Measurements from ENCODE around the gene KIF22.

Gene KIF22

GRCh38 chr16:29837841-29838240 lies 47.3 kb downstream of the KIF22 start:
- no peak overlapping the region for H3K4me3 ChIP-seq (ENCODE audit: low read depth, low read length)
- H3K36me3 ChIP-seq: no peaks in the 10 kb centered on the region
- DNase-seq: no peak
- no peak for TF ChIP-seq CTCF (IDR thresholded peaks at IDR 0.05; ENCODE audit: low read depth, low read length)
- no peaks in the 10 kb centered on the region for H3K4me1 ChIP-seq
- no peaks in the 10 kb centered on the region for H3K27me3 ChIP-seq
- H3K9me3 ChIP-seq: no peaks in the 10 kb centered on the region

GRCh38 chr16:29839822-29840221 lies 49.3 kb downstream of the KIF22 start:
- no peaks in the 10 kb centered on the region for H3K36me3 ChIP-seq
- TF ChIP-seq CTCF (IDR thresholded peaks at IDR 0.05; ENCODE audit: low read depth, low read length): no peak

GRCh38 chr16:29840240-29840639 lies 49.7 kb downstream of the KIF22 start:
- Histone ChIP-seq H3K27me3 (no peaks in the 10 kb centered on the region), H3K9me3 (no peaks in the 10 kb centered on the region), H3K4me3 (ENCODE audit: low read depth, low read length) (no peak overlapping the region), H3K4me1 (no peaks in the 10 kb centered on the region), H3K36me3 (no peaks in the 10 kb centered on the region)
- no peak for TF ChIP-seq CTCF (IDR thresholded peaks at IDR 0.05; ENCODE audit: low read depth, low read length)
- no peak for DNase-seq

More at GRCh38 chr16:29839822-29840221, 49.3 kb downstream of the KIF22 start:
- Histone ChIP-seq H3K27me3 (no peaks in the 10 kb centered on the region), H3K4me3 (ENCODE audit: low read depth, low read length) (no peak overlapping the region), H3K9me3 (no peaks in the 10 kb centered on the region), H3K4me1 (no peaks in the 10 kb centered on the region)
- no peak for DNase-seq

GRCh38 chr16:29841631-29842030 lies 51.1 kb downstream of the KIF22 start:
- TF ChIP-seq CTCF (IDR thresholded peaks at IDR 0.05; ENCODE audit: low read depth, low read length): no peak
- H3K36me3 ChIP-seq: no peaks in the 10 kb centered on the region
- DNase-seq: no peak

GRCh38 chr16:29842732-29843346 lies 52.3 kb downstream of the KIF22 start:
- no peaks in the 10 kb centered on the region for H3K36me3 ChIP-seq
- H3K27me3 ChIP-seq: no peaks in the 10 kb centered on the region
- H3K9me3 ChIP-seq: no peaks in the 10 kb centered on the region
- peak; percentile 34 for TF ChIP-seq CTCF (IDR thresholded peaks at IDR 0.05; ENCODE audit: low read depth, low read length)
- no peak overlapping the region for H3K4me3 ChIP-seq (ENCODE audit: low read depth, low read length)
- H3K4me1 ChIP-seq: no peaks in the 10 kb centered on the region
- DNase-seq: no peak

More at GRCh38 chr16:29841631-29842030, 51.1 kb downstream of the KIF22 start:
- no peaks in the 10 kb centered on the region for H3K9me3 ChIP-seq
- H3K27me3 ChIP-seq: no peaks in the 10 kb centered on the region
- no peak overlapping the region for H3K4me3 ChIP-seq (ENCODE audit: low read depth, low read length)
- no peaks in the 10 kb centered on the region for H3K4me1 ChIP-seq

- no peak for DNase-seq
- TF ChIP-seq CTCF (IDR thresholded peaks at IDR 0.05; ENCODE audit: low read depth, low read length): no peak
Observed at GRCh38 chr16:29843931-29844330, 53.4 kb downstream of the KIF22 start.

More at GRCh38 chr16:29843931-29844330, 53.4 kb downstream of the KIF22 start:
- Histone ChIP-seq H3K4me1 (no peaks in the 10 kb centered on the region), H3K27me3 (no peaks in the 10 kb centered on the region), H3K9me3 (no peaks in the 10 kb centered on the region), H3K36me3 (no peaks in the 10 kb centered on the region), H3K4me3 (ENCODE audit: low read depth, low read length) (no peak overlapping the region)

Data from BE2C (cell line).